Endothelial cell of umbilical vein (primary cell): Measurements from ENCODE around the gene CD101.

Experiments
- MYC ChIP-seq: IDR thresholded peaks from one replicate; pipeline ENCODE4 v1.6.1; 2011; ENCODE audit warnings: mild to moderate bottlenecking, low read depth, low read length
- POLR2A ChIP-seq: IDR thresholded peaks from 2 replicates; pipeline ENCODE4 v1.6.1; 2012; ENCODE audit warnings: low read depth, mild to moderate bottlenecking, control low read depth, low read length

DNA sequence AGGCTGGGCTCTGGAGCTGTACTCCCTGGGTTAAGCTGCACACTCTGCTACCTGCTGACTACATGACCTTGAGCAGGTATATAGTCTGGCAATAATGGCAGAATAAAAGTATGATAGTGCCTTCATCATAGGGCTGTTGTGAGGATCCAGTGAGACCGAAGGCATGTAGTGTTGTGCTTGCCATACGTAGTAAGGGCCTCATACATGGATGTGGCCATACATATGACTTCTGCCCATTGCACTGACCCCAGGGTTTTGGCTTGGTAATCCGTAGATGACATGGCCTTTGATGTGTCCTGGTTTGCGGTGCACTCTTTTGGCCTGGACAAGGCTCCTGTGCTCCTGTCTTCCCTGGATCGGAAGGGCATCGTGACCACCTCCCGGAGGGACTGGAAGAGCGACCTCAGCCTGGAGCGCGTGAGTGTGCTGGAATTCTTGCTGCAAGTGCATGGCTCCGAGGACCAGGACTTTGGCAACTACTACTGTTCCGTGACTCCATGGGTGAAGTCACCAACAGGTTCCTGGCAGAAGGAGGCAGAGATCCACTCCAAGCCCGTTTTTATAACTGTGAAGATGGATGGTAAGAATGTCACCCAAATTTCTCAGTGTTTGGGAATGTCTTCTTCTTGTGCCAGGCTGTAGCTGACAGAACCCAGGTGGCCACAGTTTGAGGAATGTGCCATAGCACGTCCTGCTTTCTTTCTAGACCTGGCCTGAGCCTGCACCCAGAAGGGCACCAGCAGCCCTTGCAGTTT, 17.0 kb upstream of the CD101 start:
- TF ChIP-seq MYC (no peak), POLR2A (no peak)
